Osteoblast (primary cell): ENCODE results near the gene COL19A1. TPM values are rescaled to one million over a fixed set of nuclear protein-coding genes. Genes with fewer than 3 reads are reported as not detected.
"Not testable (repeated sequence)": the region's sequence is repeated elsewhere in the genome, so short reads cannot be mapped to it uniquely, and the experiment has no call there.

Source experiments
- DNase-seq: peaks from one replicate; pipeline ENCODE4 v3.0.0; 2011; ENCODE audit warnings: low spot score, mixed read lengths; ENCODE audit not compliant: insufficient read length; ENCODE audit errors: missing footprints
- H2AFZ ChIP-seq: 2 replicates; pipeline ENCODE4 v1.6.0; 2011; ENCODE audit warnings: mild to moderate bottlenecking, low read length
- H3K27ac ChIP-seq: 2 replicates; pipeline ENCODE4 v1.5.1; 2011; ENCODE audit warnings: mild to moderate bottlenecking, low read depth, low read length, moderate library complexity
- H3K27me3 ChIP-seq: 2 replicates; pipeline ENCODE4 v1.6.0; 2012; ENCODE audit warnings: mild to moderate bottlenecking, control low read depth, inconsistent platforms, low read length, moderate library complexity; ENCODE audit not compliant: insufficient read depth
- H3K36me3 ChIP-seq: 2 replicates; pipeline ENCODE4 v1.5.1; 2011; ENCODE audit warnings: mild to moderate bottlenecking, low read length, control low read depth, moderate library complexity; ENCODE audit not compliant: insufficient read depth
- H3K4me1 ChIP-seq: 2 replicates; pipeline ENCODE4 v1.5.1; 2011; ENCODE audit warnings: mild to moderate bottlenecking, low read length, control low read depth, moderate library complexity; ENCODE audit not compliant: insufficient read depth
- H3K4me2 ChIP-seq: 2 replicates; pipeline ENCODE4 v1.6.0; 2011; ENCODE audit warnings: mild to moderate bottlenecking, low read length; ENCODE audit not compliant: insufficient read depth
- H3K4me3 ChIP-seq: fragments of 200-600 bp; sonication (generic); 3 replicates; pipeline ENCODE4 v1.5.1; 2012; ENCODE audit warnings: mild to moderate bottlenecking, low read length, inconsistent platforms; ENCODE audit not compliant: insufficient read depth
- H3K79me2 ChIP-seq: 2 replicates; pipeline ENCODE4 v1.6.0; 2012; ENCODE audit warnings: mild to moderate bottlenecking, low read length, control low read depth, inconsistent platforms; ENCODE audit not compliant: insufficient read depth
- H3K9me3 ChIP-seq: 2 replicates; pipeline ENCODE4 v1.5.1; 2011; ENCODE audit warnings: low read depth, low read length, control low read depth
- H4K20me1 ChIP-seq: 2 replicates; pipeline ENCODE4 v1.6.0; 2012; ENCODE audit warnings: mild to moderate bottlenecking, low read length, control low read depth; ENCODE audit not compliant: insufficient read depth
- CTCF ChIP-seq: IDR thresholded peaks from 2 replicates; pipeline ENCODE4 v1.5.1; 2011; ENCODE audit warnings: mild to moderate bottlenecking, low read depth, low read length, moderate library complexity; ENCODE audit errors: extremely low read depth
- total RNA-seq: library from RNA; depleted of rRNA; stranded (reverse); fragments of >200 nt; gene quantifications from 2 replicates; pipeline ENCODE4 v1.2.3, GENCODE V29; 2012

The COL19A1 gene
- total RNA-seq, 1 donor, result under 0.01 TPM

GRCh38 chr6:69994251-69994650 lies 127.9 kb downstream of the COL19A1 start:
- Histone ChIP-seq H3K79me2 (no peaks in the 10 kb centered on the region), H2AFZ (no peak overlapping the region), H3K4me3 (no peak overlapping the region), H3K4me2 (no peak overlapping the region), H4K20me1 (no peaks in the 10 kb centered on the region), H3K36me3 (no peaks in the 10 kb centered on the region), H3K9me3 (no peaks in the 10 kb centered on the region), H3K4me1 (no peaks in the 10 kb centered on the region), H3K27ac (no peak overlapping the region), H3K27me3 (no peaks in the 10 kb centered on the region)
- TF ChIP-seq CTCF, result no peak
- DNase-seq, result no peak

GRCh38 chr6:70008189-70008588 lies 141.8 kb downstream of the COL19A1 start:
- Histone ChIP-seq H3K27me3 (no peaks in the 10 kb centered on the region), H3K27ac (no peak overlapping the region), H3K4me3 (no peak overlapping the region), H3K9me3 (no peaks in the 10 kb centered on the region), H4K20me1 (no peaks in the 10 kb centered on the region), H2AFZ (no peak overlapping the region), H3K4me2 (no peak overlapping the region), H3K36me3 (no peaks in the 10 kb centered on the region), H3K4me1 (no peaks in the 10 kb centered on the region), H3K79me2 (no peaks in the 10 kb centered on the region)
- DNase-seq, result no peak
- no peak for TF ChIP-seq CTCF

GRCh38 chr6:70010339-70010738 lies 144.0 kb downstream of the COL19A1 start:
- H3K4me3 ChIP-seq, H3K4me1 ChIP-seq, H3K79me2 ChIP-seq, H4K20me1 ChIP-seq, DNase-seq, H3K27me3 ChIP-seq, H3K4me2 ChIP-seq, H2AFZ ChIP-seq, H3K9me3 ChIP-seq, H3K36me3 ChIP-seq, H3K27ac ChIP-seq: not testable (repeated sequence)

- not testable (repeated sequence) for DNase-seq, H3K4me3 ChIP-seq, H3K4me2 ChIP-seq, H3K36me3 ChIP-seq, H3K27me3 ChIP-seq, H4K20me1 ChIP-seq, H3K79me2 ChIP-seq, H3K27ac ChIP-seq, H3K9me3 ChIP-seq, H2AFZ ChIP-seq, H3K4me1 ChIP-seq
Observed at GRCh38 chr6:70023201-70023600, 156.8 kb downstream of the COL19A1 start.

- H3K79me2 ChIP-seq, result no peaks in the 10 kb centered on the region
- no peak overlapping the region for H3K27ac ChIP-seq
- no peak overlapping the region for H3K4me3 ChIP-seq
- H3K27me3 ChIP-seq, result no peaks in the 10 kb centered on the region
- DNase-seq, result no peak
- no peaks in the 10 kb centered on the region for H3K36me3 ChIP-seq
- H3K4me1 ChIP-seq, result no peaks in the 10 kb centered on the region
- TF ChIP-seq CTCF, result no peak
- no peaks in the 10 kb centered on the region for H4K20me1 ChIP-seq
- H2AFZ ChIP-seq, result no peak overlapping the region
- H3K9me3 ChIP-seq, result no peaks in the 10 kb centered on the region
- H3K4me2 ChIP-seq, result no peak overlapping the region
Observed at GRCh38 chr6:70028246-70028645, 161.9 kb downstream of the COL19A1 start.
